D341Med (cell line): ENCODE results near the gene NPS.

ENCODE experiments used
- DNase-seq: peaks from one replicate; pipeline ENCODE4 v3.0.0; 2012; ENCODE audit warnings: low spot score

NPS gene

DNA sequence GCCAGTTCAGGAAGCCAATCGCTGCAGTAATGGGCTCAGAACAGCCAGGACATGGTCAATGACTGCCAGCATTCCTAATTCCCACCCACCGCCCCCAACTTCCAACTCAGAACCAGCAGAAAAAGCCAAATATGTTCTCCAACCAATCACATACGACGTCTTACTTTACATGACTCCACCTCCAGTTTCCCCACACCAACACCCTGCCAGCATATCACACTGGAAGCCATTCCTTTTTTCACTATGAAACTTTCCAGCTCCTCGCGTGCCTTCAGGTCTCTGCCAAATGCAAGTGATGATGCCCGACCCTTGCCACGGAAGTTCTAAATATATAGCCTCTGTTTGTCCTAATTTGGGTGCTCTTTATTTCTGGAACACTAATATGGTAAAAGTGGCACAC lies 12.5 kb downstream of the NPS start:
- no peak for DNase-seq

DNA sequence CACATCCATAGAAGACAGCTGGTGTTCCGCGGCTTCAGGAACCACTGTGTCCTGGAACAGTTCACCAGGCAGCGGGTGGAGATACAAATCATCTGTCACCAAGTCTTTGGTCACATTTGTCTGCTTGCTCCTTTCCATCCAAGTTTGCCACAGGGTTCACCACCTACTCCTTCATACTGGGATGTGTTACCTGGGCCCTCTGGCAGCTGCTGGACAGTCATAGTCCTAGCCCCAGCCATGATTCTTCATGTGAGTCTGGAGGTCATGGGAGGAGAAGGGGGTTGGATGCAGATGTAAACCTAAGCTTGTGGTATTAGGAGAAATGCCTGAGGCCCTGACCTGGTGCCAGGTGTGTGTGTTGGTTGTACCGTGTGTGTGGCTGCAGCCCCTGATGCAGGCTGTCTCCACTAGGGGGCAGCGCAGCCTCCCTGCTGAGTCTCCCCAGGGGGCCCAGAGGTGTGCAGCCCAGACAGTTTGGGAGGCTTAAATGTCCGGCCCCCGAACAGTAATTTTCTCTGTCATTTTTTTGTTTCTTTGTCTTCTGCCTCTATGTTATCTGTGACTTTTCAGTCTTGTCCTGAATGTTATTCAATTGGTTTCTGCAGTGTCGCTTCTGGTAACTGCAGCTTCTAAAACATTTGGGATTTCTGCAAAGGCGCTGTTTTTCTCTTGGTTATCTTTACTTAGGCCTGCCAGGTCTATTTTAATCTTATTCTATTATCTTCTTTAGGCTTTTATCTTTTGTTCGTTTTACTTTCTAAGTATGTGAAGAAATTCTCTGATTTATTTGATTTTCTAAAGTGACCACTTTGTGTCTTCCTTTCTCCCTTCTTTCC lies 14.8 kb downstream of the NPS start:
- DNase-seq, result peak; percentile 62

DNA sequence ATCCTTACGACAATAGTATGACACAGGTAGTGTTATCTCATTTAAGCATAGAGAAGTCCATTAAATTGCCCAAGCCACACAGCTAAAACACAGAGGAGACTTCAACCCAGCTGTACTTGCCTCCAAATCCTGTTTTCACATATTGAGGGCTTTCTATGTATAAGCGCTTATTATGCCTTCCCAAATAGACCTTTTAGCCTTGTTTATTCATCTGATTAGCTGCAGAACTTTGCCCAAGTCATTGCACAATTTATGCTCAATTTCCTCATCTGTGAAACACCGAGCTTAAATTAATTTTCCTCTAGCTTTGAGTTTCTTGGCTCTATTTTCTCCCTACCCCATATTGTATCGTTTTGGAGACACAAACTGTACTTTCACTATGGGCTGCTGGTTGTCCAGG lies 15.5 kb downstream of the NPS start:
- no peak for DNase-seq

DNA sequence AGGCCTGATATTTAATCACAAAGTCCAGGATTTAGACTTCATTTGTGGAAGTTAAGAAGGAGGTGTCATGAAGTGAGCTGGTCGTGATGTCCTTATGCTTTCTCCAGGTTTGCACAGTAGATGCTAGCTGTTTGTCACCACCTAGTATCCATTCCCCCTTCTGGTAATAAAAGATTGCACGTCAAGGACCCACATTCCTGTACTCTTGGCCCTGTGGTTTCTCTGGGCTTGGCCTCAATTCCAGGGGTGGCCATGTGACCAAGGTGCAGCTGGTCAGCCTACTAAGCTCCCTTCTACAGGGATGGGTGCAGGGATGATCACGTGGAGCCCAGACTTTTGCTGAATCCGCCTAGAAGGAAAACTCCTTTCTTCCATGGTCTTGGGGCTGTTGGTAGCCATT lies 16.5 kb downstream of the NPS start:
- DNase-seq, result no peak

DNA sequence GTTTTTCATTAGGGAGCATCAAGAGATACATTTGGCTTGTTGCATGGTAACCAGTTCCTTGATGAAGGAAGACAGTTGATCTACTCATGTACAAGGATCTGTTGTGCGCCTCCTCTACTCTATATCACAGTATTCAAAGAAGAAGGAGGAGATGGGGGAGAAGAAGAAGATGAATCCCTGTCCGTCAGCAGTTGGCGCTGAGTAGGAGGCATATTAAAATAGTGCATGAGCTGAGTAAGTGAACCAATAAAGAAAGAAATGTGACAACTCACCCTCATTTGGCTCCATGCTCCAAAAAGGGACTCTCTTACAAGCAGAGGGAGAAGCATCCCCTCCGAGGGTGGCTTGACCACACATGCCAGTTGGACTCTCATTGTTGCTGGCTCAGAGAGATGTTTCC lies 20.1 kb downstream of the NPS start:
- DNase-seq, result no peak

DNA sequence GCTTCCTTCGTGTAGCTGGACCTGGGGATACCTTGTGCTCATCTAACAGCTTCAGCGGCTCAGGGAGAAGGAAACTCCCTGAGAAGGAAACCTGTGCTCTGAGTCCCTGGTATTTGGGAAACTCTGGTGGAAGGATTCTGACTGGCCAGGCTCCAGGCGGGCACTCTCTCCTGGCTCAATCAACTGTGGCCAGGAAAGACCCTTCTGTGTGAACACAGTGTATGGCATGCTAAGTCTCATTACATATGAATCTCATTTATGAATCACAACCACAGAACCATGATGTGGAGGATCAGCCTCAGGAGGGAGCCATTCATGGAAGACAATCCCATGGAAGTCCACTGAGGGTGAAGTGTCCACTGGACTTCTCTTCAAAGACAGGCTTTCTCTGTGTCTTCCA lies 20.9 kb downstream of the NPS start:
- DNase-seq, result no peak

DNA sequence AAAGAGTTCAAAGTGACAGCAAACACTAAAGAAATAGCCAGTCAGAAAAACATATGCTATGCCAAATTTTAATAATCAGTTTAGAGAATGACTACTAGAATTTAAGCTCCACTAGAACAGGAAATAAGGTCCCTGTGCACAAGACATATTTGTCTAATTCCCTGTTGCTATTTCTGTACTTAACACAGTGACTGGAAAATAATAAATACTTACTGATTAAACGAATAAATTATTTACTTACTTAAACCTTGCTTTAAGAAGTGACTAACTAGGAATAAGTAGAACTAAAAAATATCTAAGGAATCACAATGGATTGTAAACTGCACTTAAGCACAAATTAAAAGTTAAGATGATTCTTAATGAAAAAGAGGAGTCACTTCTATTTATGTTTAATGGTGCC lies 22.3 kb downstream of the NPS start:
- no peak for DNase-seq

DNA sequence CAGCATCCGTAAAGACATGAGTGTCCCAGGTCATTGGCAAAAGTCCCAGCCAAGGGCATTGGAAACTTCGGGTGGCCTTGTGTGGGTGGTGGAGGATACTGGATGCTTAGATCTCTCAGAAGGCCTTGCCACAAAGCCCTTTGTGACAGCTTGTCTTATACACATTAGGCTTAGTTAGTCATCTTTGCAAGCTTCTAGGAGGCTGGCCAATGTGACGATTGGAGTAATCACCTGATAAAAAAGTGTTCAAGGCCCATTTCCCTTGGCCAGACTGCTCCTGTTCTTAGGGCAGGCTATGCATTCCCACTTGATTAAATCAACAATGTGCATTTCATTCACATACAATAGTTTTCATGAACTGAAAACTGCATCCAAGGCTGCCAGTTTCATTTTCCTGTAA lies 26.9 kb downstream of the NPS start:
- DNase-seq, result no peak

DNA sequence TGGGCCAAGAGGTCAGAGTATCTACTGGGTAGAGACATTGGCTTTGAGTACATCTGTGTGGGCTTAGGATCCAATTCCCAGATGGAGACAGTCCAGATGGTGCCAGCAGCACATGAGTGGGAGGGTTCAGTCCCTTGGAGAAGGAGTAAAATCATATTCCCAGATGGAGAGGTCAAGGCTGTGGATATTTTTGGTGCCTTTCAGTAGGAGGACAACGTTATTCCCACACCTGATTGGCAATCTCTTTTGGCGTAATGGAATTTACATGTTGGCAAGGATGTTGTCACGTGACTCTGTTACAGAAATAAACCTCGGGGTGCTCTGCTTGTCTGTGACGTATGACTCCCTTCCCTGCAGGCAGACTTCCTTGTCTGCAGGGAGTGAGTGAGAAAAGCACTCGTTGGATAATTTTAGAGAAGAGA lies 27.6 kb downstream of the NPS start:
- peak; percentile 48 for DNase-seq

DNA sequence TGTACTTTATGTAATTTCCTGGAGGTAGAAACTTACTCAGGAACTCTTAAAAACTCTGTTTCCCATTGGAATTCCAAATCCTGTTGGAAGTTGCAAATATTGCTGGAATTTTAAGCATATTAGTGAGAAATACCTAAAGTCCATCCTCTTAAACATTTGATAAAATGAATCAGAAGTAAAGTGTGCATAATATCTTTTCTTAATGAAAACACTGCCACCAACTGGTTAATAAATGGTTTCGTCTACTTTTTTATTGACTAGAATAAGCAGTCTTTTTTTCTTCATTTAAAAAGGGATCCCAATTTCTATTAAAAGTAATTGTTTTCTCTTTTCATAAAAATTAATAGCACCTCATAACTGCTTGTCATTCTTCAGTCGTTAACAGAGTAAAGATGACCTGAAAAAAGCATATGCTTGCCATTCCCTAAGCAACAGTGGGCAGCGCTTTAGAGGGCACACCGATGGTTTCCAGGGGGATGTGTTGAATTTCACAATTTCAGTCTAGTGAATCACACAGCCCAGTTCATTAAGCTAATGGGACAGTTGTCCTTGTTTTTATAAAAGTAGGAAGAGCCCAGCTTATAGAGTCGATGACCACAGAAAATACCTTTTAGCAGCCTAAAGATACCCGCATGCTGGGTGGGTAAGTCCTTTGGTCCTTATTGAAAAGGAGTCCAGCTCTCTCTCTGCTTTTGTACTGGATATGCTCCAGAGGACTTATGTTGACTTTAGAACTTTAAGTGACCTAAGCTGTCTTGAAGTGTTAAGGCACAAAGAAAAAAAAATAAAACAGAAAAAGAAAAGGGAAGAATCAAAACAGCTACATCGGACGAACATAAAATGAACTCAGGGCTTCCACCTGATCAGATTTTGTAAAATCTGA lies 28.5 kb downstream of the NPS start:
- no peak for DNase-seq

DNA sequence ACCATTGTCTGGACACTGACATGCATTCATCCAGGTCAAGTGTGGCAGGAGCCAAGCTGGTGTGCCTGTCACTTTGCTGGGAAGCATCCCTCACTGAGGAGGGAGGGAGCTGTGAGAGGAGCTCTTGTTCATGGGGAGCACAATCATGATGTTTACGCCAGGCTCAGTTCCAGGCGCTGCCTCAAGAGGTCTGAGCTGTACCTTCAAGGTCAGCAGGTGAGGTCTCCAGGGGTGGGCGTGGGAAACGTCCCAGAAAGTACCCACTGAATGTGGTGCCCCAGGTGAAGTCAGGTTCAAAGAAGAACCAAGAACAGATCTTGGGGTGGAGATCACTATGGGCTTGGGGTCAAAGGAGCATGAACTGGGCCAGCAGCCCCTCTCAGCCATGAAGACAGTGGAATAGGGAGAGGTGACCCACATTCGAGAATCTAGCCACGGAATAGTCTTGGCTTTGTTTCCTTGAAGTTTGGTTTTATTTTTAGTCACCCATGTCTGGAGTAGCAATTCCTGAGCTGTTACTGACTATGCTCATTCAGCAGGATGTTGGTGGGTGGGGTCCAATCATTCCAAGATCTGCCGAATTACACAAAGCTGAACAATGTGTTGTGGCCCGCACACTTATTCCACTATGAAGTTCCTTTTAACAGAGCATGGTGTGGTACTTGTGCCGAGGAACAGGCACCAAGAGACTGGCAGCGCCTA lies 29.3 kb downstream of the NPS start:
- no peak for DNase-seq

DNA sequence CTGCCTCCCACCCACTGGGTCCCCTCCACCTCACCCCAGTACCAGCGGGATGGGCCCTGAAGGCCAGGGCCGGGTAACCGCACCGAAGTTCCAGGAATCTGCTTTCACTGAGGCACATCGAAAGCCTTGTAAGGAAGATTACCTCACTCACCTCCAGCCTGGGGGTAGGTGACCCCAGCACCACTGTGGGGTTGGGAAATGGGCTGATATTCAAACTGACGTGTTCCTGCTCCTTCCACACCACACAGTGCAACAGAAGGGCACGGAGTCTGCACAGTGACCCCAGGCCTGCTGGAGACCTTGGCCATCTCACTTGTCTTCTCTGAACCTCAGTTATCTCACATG lies 29.8 kb downstream of the NPS start:
- no peak for DNase-seq

DNA sequence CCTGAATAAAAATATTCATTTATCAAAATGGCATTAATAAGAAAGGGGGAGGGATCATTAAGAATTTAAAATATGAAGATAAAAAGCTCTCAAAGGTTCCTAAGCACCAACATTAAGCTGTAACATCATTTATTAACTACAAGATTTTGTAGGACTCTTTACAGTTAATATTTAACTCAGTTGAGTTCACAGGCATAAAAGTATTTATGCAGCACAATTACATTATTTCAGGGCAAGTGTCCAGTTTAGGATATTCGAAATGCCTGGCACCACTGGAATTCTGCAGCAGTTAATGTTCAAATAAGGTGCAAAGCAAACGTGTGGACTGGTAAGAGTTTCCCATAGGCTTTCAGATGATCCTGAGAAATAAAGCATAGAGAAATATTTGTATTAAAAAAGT lies 30.5 kb downstream of the NPS start:
- DNase-seq, result no peak

DNA sequence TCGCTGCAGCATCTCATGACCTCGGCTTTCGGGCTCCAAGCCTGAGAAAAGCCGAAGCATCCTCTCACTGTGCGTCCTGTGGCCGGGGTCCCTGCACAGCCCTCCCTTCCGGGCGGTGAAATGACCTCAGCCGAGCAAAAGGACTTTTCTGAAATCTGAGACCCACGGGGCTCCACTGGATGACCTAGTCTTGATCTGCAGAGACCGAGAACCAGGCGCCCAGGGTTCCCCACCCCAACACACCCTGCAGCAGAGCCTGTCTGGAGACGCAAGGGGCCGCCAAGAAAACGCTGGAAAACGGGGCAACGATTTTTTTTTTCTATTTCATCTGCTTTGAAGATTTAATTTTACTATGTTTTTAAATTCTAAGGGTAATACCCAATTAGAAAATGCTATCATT lies 31.7 kb downstream of the NPS start:
- no peak for DNase-seq

DNA sequence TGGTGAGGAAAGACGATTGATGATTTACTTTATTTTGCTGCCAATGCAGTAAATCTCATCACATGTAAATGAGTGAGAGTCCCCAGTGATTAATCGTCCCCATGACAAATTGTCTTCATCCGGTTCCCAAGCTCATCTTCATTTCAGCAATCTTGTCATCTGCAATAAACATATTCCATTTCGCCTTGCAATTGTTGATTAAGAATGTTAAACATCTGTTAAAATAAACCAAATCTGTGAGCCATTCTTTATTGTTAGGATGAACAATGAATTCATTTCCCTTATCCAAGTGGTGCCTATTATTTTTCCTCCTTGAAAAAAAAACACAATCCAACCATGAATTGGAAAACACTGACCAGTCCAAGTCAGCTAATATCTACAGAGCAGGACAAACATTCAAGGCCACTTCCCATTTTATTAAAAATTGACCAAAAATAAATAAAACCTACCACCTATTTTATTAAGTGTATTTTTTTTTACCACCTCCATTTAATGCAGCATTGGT lies 36.5 kb downstream of the NPS start:
- no peak for DNase-seq

DNA sequence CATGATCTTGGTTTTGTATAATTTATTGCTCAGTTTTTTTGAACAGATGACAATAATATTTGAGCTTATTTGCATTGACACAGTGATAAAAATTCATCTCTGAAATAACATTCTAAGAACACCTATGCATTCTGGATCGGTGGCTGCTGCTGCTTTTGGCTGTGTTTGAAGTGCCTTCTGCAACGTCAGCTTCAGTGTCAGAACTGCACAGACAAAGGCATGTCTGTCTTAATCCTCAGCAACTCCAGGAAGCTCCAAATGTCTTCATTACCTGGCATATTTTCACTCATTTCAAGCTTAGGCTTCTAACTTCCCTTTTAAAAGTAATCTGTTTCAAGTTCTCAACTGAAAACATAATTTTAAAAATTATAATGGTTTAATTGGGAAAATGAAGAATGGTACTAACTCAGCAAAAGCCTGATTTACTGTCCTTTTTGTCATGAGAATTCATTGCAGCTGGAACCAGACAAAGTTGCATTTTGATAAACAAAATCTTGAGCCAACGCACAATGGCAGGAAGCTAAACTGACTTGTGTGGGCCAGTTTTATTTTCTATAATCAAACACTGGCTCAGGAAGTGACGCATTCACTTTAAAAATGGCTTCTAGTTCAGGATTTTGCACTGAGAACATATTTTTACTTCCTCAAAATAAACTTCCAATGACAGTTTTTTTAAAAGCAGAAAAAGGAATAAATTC lies 38.7 kb downstream of the NPS start:
- no peak for DNase-seq

DNA sequence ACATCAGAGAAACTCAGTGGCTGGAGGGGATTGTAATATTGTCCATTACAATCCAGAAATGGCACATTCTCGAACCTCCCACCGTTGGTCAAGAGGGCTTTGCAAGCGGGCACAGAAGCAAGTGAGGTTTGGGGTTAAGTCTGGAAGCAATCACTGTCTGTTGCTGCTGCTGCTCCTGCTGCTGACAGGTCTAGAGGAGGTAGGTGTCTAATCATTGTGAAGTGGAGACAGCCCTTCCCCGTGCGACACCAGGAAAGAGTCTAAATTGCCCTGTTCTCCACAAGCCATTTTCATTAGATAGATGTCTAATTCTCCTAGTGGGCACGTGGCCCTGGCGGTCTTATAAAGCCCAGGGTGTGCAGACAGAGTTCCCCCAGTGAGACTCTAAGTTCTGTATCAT lies 43.5 kb downstream of the NPS start:
- DNase-seq, result no peak

DNA sequence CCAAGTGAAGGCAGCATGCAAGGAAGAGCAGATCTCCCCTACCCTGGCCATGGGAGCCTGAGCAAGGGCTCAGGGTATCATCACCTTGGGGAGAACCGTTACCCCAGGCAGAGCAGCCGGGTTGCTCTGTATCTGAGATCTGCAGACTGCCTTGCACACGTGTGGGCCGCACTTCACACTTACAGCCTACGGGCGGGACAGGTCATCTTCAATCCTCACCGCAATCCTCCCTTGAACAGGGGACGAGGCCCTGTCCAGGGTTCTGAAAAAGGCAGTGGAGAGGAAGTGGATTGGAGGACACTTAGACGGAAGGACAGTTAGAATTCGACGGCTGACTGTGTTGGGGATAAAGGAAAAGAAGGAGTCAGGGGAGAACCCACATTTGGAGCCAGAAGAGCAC lies 51.4 kb downstream of the NPS start:
- no peak for DNase-seq
